Chondrocyte (in vitro differentiated cells): ENCODE results near the gene CDC14B. TPM values are rescaled to one million over a fixed set of nuclear protein-coding genes. Genes with fewer than 3 reads are reported as not detected.
"Not testable (repeated sequence)": the region's sequence is repeated elsewhere in the genome, so short reads cannot be mapped to it uniquely, and the experiment has no call there.

ENCODE experiments used
- DNase-seq: peaks from one replicate; pipeline ENCODE4 v3.0.0; 2021; ENCODE audit warnings: mixed read lengths, low spot score
- H3K27ac Mint-ChIP-seq: one replicate; pipeline ENCODE4 v1.8.0; 2021; ENCODE audit warnings: mild to moderate bottlenecking, moderate library complexity, mixed read lengths; ENCODE audit not compliant: unreplicated experiment
- H3K27me3 Mint-ChIP-seq: 2 replicates; pipeline ENCODE4 v1.8.0; 2021; ENCODE audit warnings: low read depth, mixed read lengths
- H3K36me3 Mint-ChIP-seq: 2 replicates; pipeline ENCODE4 v1.8.0; 2021; ENCODE audit warnings: low read depth, mixed read lengths
- H3K4me1 Mint-ChIP-seq: 2 replicates; pipeline ENCODE4 v1.8.0; 2021; ENCODE audit warnings: low read depth, mild to moderate bottlenecking, mixed read lengths
- H3K4me3 Mint-ChIP-seq: one replicate; pipeline ENCODE4 v1.8.0; 2021; ENCODE audit warnings: mild to moderate bottlenecking, moderate library complexity, mixed read lengths; ENCODE audit not compliant: unreplicated experiment
- H3K9me3 Mint-ChIP-seq: 2 replicates; pipeline ENCODE4 v1.8.0; 2021; ENCODE audit warnings: low read depth, mixed read lengths
- total RNA-seq: library from RNA; stranded (reverse); gene quantifications from 3 replicates; pipeline ENCODE4 v1.2.1, GENCODE V29; 2021
- TF ChIP-seq, protein P1 (sequence below): fragments of 200-600 bp; sonication (generic); IDR thresholded peaks from 2 replicates; pipeline ENCODE4 v1.5.0; 2021; ENCODE audit warnings: antibody characterized with exemption, mild to moderate bottlenecking, moderate library complexity

CDC14B gene
- total RNA-seq, 1 donor from 2014 or later, result 15.5 TPM

DNA sequence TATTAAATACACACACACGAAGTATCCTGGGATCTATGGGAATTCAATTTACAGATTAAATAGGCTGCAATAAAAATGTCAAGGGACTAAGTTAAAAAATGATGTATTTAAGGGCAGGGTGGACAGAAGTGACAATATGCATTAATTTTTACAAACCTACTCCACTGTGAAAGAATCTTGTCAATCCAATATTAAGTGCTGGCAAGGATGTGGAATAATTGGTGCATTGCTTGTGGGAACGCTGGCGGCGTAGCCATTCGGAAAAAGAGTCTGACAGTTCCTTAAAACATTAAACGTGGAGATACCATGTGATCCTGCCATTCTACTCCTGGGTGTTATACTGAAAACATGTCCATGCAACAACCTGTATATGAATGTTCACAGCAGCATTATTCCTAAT is 4.2 kb downstream of the CDC14B start:
- no peak overlapping the region for H3K4me3 Mint-ChIP-seq
- H3K4me1 Mint-ChIP-seq, result peaks cover 52% of the 10 kb centered on the region

DNA sequence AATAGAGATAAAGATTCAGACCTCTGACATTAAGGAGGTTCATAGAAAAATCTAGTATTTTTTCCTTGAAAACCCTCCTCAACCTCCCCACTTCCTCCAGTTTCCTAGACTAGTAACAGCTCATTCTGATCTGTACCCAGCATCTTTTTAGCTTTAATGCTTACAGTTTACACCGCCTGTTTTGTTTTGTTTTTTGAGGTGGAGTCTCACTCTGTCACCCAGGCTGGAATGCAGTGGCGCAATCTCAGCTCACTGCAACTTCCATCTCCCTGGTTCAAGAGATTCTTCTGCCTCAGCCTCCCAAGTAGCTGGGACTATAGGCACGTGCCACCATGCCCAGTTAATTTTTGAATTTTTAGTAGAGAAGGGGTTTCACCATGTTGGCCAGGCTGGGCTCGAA is 5.0 kb downstream of the CDC14B start:
- Mint-ChIP-seq H3K4me1 (peaks cover 46% of the 10 kb centered on the region), H3K27ac (peak overlapping the region; percentile 33)
- H3K27me3 Mint-ChIP-seq, H3K36me3 Mint-ChIP-seq, DNase-seq, H3K9me3 Mint-ChIP-seq, H3K4me3 Mint-ChIP-seq: not testable (repeated sequence)

More for the DNA sequence above, 4.2 kb downstream of the CDC14B start:
- TF ChIP-seq, protein P1, sequence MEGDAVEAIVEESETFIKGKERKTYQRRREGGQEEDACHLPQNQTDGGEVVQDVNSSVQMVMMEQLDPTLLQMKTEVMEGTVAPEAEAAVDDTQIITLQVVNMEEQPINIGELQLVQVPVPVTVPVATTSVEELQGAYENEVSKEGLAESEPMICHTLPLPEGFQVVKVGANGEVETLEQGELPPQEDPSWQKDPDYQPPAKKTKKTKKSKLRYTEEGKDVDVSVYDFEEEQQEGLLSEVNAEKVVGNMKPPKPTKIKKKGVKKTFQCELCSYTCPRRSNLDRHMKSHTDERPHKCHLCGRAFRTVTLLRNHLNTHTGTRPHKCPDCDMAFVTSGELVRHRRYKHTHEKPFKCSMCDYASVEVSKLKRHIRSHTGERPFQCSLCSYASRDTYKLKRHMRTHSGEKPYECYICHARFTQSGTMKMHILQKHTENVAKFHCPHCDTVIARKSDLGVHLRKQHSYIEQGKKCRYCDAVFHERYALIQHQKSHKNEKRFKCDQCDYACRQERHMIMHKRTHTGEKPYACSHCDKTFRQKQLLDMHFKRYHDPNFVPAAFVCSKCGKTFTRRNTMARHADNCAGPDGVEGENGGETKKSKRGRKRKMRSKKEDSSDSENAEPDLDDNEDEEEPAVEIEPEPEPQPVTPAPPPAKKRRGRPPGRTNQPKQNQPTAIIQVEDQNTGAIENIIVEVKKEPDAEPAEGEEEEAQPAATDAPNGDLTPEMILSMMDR, result no peak
- H3K9me3 Mint-ChIP-seq, result no peaks in the 10 kb centered on the region
- no peak for DNase-seq
- no peaks in the 10 kb centered on the region for H3K27me3 Mint-ChIP-seq
- no peak overlapping the region for H3K27ac Mint-ChIP-seq
- H3K36me3 Mint-ChIP-seq, result no peaks in the 10 kb centered on the region

DNA sequence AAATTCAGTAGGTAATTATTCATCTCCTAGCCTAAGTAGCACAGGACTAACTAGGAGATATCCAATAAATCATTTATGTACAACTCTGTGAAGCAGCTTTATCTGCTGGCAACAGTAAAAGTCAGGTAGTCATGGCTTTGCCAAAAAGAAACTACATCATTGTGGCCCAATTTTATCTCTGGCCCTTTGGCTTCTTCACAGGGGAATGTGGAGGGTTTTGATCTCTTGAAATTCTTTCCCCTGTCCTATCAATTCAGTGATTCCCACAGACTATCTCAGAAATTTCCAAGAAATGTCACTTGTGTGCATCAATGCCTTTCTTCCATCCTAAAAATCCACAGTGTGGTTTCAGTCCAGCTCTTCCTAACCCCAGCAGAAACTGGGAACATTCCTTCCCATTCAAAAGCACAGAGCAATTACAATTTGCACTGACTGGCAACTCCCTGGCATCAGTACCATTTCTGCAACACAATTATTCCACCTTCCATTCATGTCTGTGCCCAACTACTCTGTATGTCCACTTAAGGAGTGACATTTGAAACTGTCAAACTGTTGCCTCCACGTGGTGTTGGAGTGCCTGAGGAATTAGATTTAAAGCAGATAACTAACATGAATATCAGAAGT is 6.6 kb downstream of the CDC14B start:
- Mint-ChIP-seq H3K36me3 (no peaks in the 10 kb centered on the region), H3K4me1 (peaks cover 43% of the 10 kb centered on the region), H3K9me3 (no peaks in the 10 kb centered on the region), H3K4me3 (no peak overlapping the region), H3K27me3 (no peaks in the 10 kb centered on the region), H3K27ac (peak overlapping the region; percentile 3)
- TF ChIP-seq, protein P1, result no peak
- no peak for DNase-seq

DNA sequence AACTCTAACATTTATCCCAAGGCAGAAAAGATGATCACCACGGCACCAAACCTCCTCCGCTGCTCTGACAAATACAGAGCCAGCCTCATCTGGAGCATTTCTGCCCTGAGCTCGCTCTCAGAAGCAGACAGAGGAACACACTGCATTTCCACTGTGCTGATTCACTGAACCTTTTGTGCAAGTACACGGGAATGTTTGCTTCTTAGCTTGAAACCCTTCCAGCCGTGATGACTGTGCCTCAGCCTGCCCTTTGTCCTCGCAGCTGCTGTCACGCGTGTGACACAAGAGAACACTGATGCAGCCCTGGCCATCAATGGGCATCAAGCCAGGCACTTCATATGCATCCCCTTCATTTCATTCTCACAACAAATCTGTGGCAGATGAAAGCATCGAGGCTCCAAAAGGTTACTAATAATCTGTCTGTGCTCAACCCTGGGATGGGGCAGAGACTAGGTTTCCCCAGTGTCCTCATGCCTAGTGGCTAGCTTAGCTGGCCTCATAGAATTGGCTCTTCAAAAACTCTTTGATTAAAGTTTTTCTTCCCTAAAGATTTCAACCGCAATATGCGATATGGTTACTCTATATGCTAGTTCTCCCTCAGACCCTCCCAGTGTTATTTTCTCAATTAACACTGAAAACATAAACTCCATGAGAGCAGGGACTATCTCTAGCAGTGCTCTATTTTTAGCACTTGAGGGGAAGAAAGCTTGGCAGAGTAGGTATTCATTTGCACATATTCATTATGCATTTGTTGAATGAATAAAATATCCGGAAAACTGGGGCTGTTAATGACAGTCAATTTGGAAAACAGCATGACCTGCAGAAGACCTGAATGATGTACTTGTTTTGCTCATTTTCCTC is 7.3 kb downstream of the CDC14B start:
- no peak for DNase-seq
- Mint-ChIP-seq H3K27me3 (no peaks in the 10 kb centered on the region), H3K36me3 (no peaks in the 10 kb centered on the region), H3K4me3 (peak overlapping the region; percentile 37), H3K4me1 (peaks cover 36% of the 10 kb centered on the region), H3K27ac (peak overlapping the region; percentile 78), H3K9me3 (no peaks in the 10 kb centered on the region)
- TF ChIP-seq, protein P1, result no peak

DNA sequence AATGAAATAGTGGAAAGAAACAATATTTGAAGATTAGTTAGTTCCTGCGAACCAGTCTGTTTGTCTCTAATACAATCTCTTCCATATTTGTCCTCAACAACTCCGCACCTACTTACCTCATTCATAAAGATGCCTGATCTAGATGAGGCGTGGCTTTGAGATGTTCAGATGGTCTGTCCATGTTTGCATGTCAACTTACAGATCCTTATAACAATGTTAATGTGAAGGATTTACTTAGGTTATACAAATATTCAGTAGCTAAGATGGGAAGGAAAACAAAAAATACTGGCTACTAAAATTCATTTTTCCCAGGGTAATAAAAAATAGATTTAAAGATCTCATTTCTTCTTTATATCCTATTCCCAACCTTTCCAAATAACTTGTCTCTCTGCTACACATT is 8.3 kb downstream of the CDC14B start:
- TF ChIP-seq, protein P1, result no peak
- Mint-ChIP-seq H3K4me3 (no peak overlapping the region), H3K9me3 (no peaks in the 10 kb centered on the region), H3K36me3 (no peaks in the 10 kb centered on the region), H3K27me3 (no peaks in the 10 kb centered on the region), H3K4me1 (peaks cover 33% of the 10 kb centered on the region), H3K27ac (peak overlapping the region; percentile 78)
- DNase-seq, result no peak
